ENCODE measurements around the gene OGDH.

- TF ChIP-seq EZH2 (IDR thresholded peaks at IDR 0.05; ENCODE audit: low read depth, unreplicated experiment) = no peak
- no peak for TF ChIP-seq CTCF (conservative IDR thresholded peaks at IDR 0.05; ENCODE audit: low read depth in 2 of 2)
- TF ChIP-seq POLR2AphosphoS5 (IDR thresholded peaks at IDR 0.05; ENCODE audit: low read depth) = no peak
- no peak for TF ChIP-seq REST (IDR thresholded peaks at IDR 0.05; ENCODE audit: unreplicated experiment)
- TF ChIP-seq, protein P1, sequence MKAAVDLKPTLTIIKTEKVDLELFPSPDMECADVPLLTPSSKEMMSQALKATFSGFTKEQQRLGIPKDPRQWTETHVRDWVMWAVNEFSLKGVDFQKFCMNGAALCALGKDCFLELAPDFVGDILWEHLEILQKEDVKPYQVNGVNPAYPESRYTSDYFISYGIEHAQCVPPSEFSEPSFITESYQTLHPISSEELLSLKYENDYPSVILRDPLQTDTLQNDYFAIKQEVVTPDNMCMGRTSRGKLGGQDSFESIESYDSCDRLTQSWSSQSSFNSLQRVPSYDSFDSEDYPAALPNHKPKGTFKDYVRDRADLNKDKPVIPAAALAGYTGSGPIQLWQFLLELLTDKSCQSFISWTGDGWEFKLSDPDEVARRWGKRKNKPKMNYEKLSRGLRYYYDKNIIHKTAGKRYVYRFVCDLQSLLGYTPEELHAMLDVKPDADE (IDR thresholded peaks at IDR 0.05) = no peak
Observed at GRCh38 chr7:44638611-44639557, 32.5 kb downstream of the OGDH start.

All from GM23338 (cell line).